Transverse colon (tissue), 4 donors: Measurements from ENCODE around the gene SPPL2C. TPM values are rescaled to one million over a fixed set of nuclear protein-coding genes. Genes with fewer than 3 reads are reported as not detected.

Source experiments
- DNase-seq: peaks from one replicate; pipeline ENCODE4 v3.0.0-alpha.2; 2019
- H3K27ac ChIP-seq, 4 donors: fragments of 200-600 bp; sonication (generic); 2 replicates each; pipeline ENCODE4 v1.5.1; 2016 to 2018; ENCODE audit warnings: inconsistent platforms in 4 of 4
- H3K27me3 ChIP-seq: fragments of 200-600 bp; sonication (generic); 2 replicates; pipeline ENCODE4 v1.5.1; 2017; ENCODE audit warnings: inconsistent platforms
- H3K36me3 ChIP-seq, 4 donors: fragments of 200-600 bp; sonication (generic); 2 replicates each; pipeline ENCODE4 v1.5.1; 2017 to 2019; ENCODE audit warnings: inconsistent platforms in 4 of 4
- H3K4me1 ChIP-seq, 4 donors: fragments of 200-600 bp; sonication (generic); 2 replicates each; pipeline ENCODE4 v1.5.1; 2017 to 2020; ENCODE audit warnings: inconsistent platforms in 4 of 4
- H3K4me3 ChIP-seq, 4 donors: fragments of 200-600 bp; sonication (generic); 1 replicate in 1 of 4; 2 replicates in 3 of 4; pipeline versions ENCODE4 v1.5.1 to v1.6.1; 2017 to 2019; ENCODE audit warnings: inconsistent platforms in 4 of 4
- H3K9me3 ChIP-seq, 2 donors: fragments of 200-600 bp; sonication (generic); 2 replicates each; pipeline ENCODE4 v1.5.1; 2017 to 2019; ENCODE audit warnings: inconsistent platforms in 2 of 2
- EP300 ChIP-seq: sonication (generic); formaldehyde crosslinking; IDR thresholded peaks from one replicate; pipeline ENCODE4 v1.6.1; 2017; ENCODE audit warnings: antibody characterized with exemption, low read depth
- POLR2A ChIP-seq: fragments of 450-650 bp; IDR thresholded peaks from one replicate; pipeline ENCODE4 v1.6.1; 2016; ENCODE audit warnings: antibody characterized with exemption, mild to moderate bottlenecking, moderate library complexity
- POLR2AphosphoS5 ChIP-seq, 3 donors: sonication (generic); formaldehyde crosslinking; IDR thresholded peaks; one replicate each; pipeline ENCODE4 v1.6.1; 2016; ENCODE audit warnings: antibody characterized with exemption in 3 of 3
- WGBS, 2 donors: methylation state at CpG; one replicate each; pipeline ENCODE4 v1.1.5; 2018; ENCODE audit warnings: low coverage in 1 of 2; 5-methylcytosine and 5-hydroxymethylcytosine counted together
- in situ Hi-C, 4 donors: fragments of 200-750 bp; cut with MboI; loops; one replicate each; pipeline versions ENCODE4 v1.15.0 to v1.15.1; 2017; ENCODE audit warnings: low sequenced_read_pairs in 3 of 4, low pct_ligation_motif_present in 1 of 4, low pct_unique_long_range_greater_than_20kb in 1 of 4
- intact Hi-C: fragments of 100-400 bp; cut with DNase I; formaldehyde crosslinking; loops from one replicate; pipeline ENCODE4 v1.15.1; 2023; ENCODE audit warnings: low total_unique reads
- total RNA-seq, 4 donors: library from RNA; depleted of rRNA; stranded (reverse); fragments of >200 nt; gene quantifications; one replicate each; pipeline ENCODE4 v1.1.0, GENCODE V29; 2016
- TF ChIP-seq, protein P1 (sequence below), 5 experiments: fragments of 200-600 bp in 3 of 5; fragments of 450-650 bp in 2 of 5; sonication (generic) in 3 of 5; IDR thresholded peaks; 1 replicate in 2 of 5; 2 replicates in 3 of 5; pipeline ENCODE4 v1.5.1; 2016 to 2017; ENCODE audit warnings: antibody characterized with exemption in 5 of 5, inconsistent platforms in 3 of 5, mild to moderate bottlenecking in 2 of 5, moderate library complexity in 1 of 5

SPPL2C gene
- total RNA-seq, 4 donors from 2014 or later, result not detected

DNA sequence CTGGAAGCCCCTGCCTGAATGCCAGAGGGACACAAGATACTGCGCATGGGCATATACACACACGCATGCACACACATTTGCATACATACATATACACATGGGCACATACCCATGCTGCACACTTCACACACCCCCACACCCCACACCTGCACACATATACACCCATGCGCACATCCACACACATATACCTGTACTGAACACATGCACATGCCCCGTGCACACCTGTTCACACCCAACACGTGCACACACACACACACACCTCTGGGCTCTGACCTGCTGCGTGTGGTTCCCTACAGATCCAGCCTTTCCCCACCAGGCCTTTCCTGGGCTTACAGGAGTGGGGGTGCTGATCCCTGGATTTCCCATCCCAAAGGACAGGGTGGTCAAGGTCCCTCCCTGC lies 6.3 kb downstream of the SPPL2C start:
- intact Hi-C loops, result no loop called here
- no peaks in the 10 kb centered on the region for H3K36me3 ChIP-seq
- H3K27ac ChIP-seq, result no peak overlapping the region
- TF ChIP-seq, protein P1, sequence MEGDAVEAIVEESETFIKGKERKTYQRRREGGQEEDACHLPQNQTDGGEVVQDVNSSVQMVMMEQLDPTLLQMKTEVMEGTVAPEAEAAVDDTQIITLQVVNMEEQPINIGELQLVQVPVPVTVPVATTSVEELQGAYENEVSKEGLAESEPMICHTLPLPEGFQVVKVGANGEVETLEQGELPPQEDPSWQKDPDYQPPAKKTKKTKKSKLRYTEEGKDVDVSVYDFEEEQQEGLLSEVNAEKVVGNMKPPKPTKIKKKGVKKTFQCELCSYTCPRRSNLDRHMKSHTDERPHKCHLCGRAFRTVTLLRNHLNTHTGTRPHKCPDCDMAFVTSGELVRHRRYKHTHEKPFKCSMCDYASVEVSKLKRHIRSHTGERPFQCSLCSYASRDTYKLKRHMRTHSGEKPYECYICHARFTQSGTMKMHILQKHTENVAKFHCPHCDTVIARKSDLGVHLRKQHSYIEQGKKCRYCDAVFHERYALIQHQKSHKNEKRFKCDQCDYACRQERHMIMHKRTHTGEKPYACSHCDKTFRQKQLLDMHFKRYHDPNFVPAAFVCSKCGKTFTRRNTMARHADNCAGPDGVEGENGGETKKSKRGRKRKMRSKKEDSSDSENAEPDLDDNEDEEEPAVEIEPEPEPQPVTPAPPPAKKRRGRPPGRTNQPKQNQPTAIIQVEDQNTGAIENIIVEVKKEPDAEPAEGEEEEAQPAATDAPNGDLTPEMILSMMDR (IDR thresholded peaks at IDR 0.05), result no peak
- no peak for TF ChIP-seq POLR2A
- no peak for TF ChIP-seq POLR2AphosphoS5 (IDR thresholded peaks at IDR 0.05)
- no peak for TF ChIP-seq EP300
- 76% methylated on average over 6 of the region's 6 CpGs; no CpG with 5 or more reads in 1 of the 2 donors for WGBS, 2 donors
- no peaks in the 10 kb centered on the region for H3K4me1 ChIP-seq
- in situ Hi-C loops, result no loop called here
- no peak for DNase-seq
- H3K27me3 ChIP-seq, result peaks cover 18% of the 10 kb centered on the region
- H3K9me3 ChIP-seq, result no peaks in the 10 kb centered on the region
- no peak overlapping the region for H3K4me3 ChIP-seq

DNA sequence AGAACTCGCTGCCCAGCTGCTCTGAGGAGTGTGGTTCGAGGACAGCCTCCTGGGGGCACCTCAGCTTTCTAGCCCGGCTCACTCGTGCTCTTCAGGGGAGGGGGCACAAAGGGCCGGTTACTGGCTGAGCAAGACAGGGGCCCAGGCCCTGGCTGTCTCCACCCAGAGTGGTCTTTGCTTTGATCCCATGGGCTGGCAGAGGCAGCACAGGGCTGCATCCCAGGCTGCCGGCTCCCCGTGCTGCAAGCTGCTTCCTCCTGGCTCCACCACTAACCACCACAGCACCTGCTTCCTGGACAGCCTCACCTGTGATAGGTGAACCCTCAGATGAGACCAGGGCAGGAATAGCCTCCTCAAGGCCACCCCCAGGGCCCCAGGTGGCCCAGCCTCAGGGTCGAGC lies 6.8 kb downstream of the SPPL2C start:
- Histone ChIP-seq H3K4me3 (no peak overlapping the region), H3K9me3 (no peaks in the 10 kb centered on the region), H3K4me1 (no peaks in the 10 kb centered on the region), H3K27ac (no peak overlapping the region), H3K36me3 (no peaks in the 10 kb centered on the region), H3K27me3 (peaks cover 18% of the 10 kb centered on the region)
- intact Hi-C loops (no loop called here), in situ Hi-C loops (no loop called here)
- TF ChIP-seq POLR2A, result no peak
- no peak for TF ChIP-seq POLR2AphosphoS5 (IDR thresholded peaks at IDR 0.05)
- TF ChIP-seq, protein P1 (IDR thresholded peaks at IDR 0.05), result no peak
- no peak for TF ChIP-seq EP300
- no peak for DNase-seq
- 38% methylated on average over 8 of the region's 8 CpGs; no CpG with 5 or more reads in 1 of the 2 donors for WGBS, 2 donors

GRCh38 chr17:45851873-45852272 lies 7.2 kb downstream of the SPPL2C start:
- peaks cover 18% of the 10 kb centered on the region for H3K27me3 ChIP-seq
- no peak for TF ChIP-seq POLR2AphosphoS5 (IDR thresholded peaks at IDR 0.05)
- TF ChIP-seq EP300, result no peak
- TF ChIP-seq, protein P1 (IDR thresholded peaks at IDR 0.05), result no peak
- no peak for TF ChIP-seq POLR2A
- H3K36me3 ChIP-seq, result no peaks in the 10 kb centered on the region
- H3K27ac ChIP-seq, result no peak overlapping the region
- H3K9me3 ChIP-seq, result no peaks in the 10 kb centered on the region
- in situ Hi-C loops, result no loop called here
- intact Hi-C loops, result no loop called here
- H3K4me1 ChIP-seq, result no peaks in the 10 kb centered on the region
- no peak overlapping the region for H3K4me3 ChIP-seq
- WGBS, 2 donors, result 64% methylated on average over 1 of the region's 1 CpG; no CpG with 5 or more reads in 1 of the 2 donors
- no peak for DNase-seq

DNA sequence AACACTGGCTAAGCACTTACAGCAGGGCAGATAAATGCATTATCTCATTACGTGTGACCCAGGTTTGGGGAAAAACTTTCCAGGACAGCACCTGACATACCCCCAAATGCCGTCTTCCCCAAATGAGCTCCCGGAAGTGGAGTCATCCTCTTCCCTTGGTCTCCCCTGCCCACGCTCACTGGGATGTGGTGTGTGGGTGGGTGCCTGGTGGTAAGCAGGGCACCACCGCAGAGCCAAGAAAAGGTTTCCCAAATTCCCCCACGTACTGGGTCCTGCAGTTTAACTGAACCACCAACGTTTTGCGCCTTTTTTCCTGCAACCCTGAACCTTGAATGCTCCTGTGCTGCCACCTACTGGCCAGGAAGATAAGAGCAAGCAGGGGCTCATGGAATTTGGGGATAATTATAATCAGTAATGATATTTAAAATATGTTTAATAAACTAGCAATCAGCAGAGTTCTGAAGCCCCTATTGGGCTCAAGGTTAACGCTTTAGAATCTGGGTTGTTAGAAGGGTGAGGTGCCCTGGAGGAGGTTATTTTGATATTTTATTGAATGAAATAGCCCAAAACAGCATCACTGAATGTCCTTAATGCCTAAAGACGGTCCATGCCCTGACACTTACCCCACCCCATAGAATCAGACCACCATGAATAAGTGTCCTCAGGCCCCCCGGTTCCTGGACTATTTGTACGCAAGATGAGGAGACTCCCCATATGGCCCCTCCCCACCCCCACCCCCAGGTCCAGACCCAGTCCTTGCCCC lies 8.0 kb downstream of the SPPL2C start:
- H3K4me1 ChIP-seq, result no peaks in the 10 kb centered on the region
- H3K4me3 ChIP-seq, result no peak overlapping the region
- H3K27ac ChIP-seq, result no peak overlapping the region
- TF ChIP-seq, protein P1 (IDR thresholded peaks at IDR 0.05), result peak; percentile 66 to 94 (median 86)
- no peak for TF ChIP-seq POLR2AphosphoS5 (IDR thresholded peaks at IDR 0.05)
- peak; percentile 57 for DNase-seq
- intact Hi-C loops (no loop called here), in situ Hi-C loops (no loop called here)
- H3K27me3 ChIP-seq, result peaks cover 18% of the 10 kb centered on the region
- H3K36me3 ChIP-seq, result no peaks in the 10 kb centered on the region
- 9 to 20% methylated on average over 6 to 12 of the region's 12 CpGs for WGBS, 2 donors
- no peaks in the 10 kb centered on the region for H3K9me3 ChIP-seq
